ENCODE data around the gene PARVA.

The PARVA gene

DNA sequence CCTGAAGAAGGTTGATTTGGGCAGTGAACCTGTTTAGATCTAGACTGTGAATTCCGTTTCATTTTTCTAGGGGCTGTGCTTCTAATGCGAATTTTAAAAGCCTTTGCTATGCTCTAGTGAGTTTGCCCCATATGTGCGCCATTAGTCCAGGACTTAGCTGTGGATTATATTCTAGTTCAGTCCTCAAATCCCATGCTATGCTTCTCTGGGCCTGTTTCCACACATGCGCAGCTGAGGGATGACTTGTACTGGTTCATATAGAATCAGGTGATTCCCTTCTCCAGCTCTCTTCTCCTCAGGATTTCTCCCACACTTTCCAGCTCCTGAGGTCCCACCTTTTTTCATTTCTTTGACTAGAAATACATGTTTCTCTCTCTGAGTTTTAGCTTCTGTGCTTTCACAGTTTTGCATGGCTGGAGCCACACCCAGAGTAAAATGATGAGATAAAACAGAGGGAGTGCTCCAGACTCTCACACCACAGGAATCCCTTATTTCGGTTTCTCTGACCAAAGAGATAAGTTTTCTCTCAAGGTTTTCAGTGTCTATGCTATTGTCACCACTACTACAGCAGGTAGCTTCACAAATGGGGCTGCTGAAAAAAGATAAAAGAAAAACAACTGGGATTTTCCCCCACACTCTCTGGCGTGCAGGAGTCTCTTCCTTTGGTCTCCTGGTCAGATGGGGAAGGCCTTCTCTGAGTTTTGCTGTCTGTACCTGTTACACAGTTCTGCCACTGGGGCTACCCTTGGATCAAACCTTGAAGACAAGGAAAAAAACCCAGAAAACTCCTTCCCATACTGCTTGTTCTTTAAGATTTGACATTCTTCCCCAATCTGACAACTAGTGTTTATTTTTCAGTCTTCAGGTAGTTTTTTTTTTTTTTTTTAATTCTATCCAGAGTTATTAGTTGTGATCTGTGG lies 200.6 kb downstream of the PARVA start:
- no peak for TF ChIP-seq POLR2A (IDR thresholded peaks at IDR 0.05; ENCODE audit: low read depth, low read length)
- no peak for TF ChIP-seq TAF1 (IDR thresholded peaks at IDR 0.05; ENCODE audit: borderline replicate concordance, low read depth, low read length)
- no peak for TF ChIP-seq POLR2AphosphoS5 (IDR thresholded peaks at IDR 0.05; ENCODE audit: low read depth, low read length)
- FAIRE-seq: no peak
- DNase-seq (ENCODE audit: insufficient read length): no peak

GRCh38 chr11:12581416-12581815 lies 204.0 kb downstream of the PARVA start:
- TF ChIP-seq POLR2AphosphoS5 (IDR thresholded peaks at IDR 0.05; ENCODE audit: low read depth, low read length) (no peak), POLR2A (IDR thresholded peaks at IDR 0.05; ENCODE audit: low read depth, low read length) (no peak), TAF1 (IDR thresholded peaks at IDR 0.05; ENCODE audit: borderline replicate concordance, low read depth, low read length) (no peak)
- FAIRE-seq (no peak), DNase-seq (ENCODE audit: insufficient read length) (no peak)

DNA sequence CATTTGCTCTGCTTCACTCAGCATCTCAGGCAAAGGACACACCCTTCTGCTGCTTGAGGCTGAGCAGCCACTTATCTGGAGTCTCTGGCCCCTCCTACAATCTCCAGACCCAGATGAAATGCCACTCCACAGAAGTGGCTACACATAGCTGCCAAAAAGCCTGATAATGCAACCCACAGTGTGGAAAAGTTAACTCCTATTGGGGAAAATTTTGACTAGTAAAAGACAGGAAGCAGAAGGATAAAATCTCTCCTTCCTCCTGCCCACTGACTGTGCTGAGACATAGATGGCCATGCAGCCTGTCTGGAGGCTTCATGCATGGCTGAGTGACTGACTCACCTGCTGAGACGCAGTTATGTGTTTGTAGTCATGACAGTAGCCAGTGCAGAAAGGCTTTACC lies 204.6 kb downstream of the PARVA start:
- FAIRE-seq: peak; percentile 86
- TF ChIP-seq POLR2AphosphoS5 (IDR thresholded peaks at IDR 0.05; ENCODE audit: low read depth, low read length) (no peak), TAF1 (IDR thresholded peaks at IDR 0.05; ENCODE audit: borderline replicate concordance, low read depth, low read length) (no peak), POLR2A (IDR thresholded peaks at IDR 0.05; ENCODE audit: low read depth, low read length) (no peak)
- DNase-seq (ENCODE audit: insufficient read length): no peak
